HEK293 (cell line): ENCODE results near the gene CMTM4.
A peak's percentile ranks its signal among the peaks of the same experiment; 100 is the strongest.

ENCODE experiments used
- BCL11A ChIP-seq: fragments of 450-650 bp; formaldehyde crosslinking; IDR thresholded peaks from 2 replicates; pipeline ENCODE4 v1.5.1; 2016; ENCODE audit warnings: low read depth, missing biosample characterization, missing genetic modification characterization
- FEZF1 ChIP-seq: fragments of 450-650 bp; formaldehyde crosslinking; IDR thresholded peaks from 2 replicates; pipeline ENCODE4 v1.5.1; 2016; ENCODE audit warnings: missing biosample characterization, missing genetic modification characterization
- PBX3 ChIP-seq: sonication (generic); formaldehyde crosslinking; IDR thresholded peaks from 2 replicates; pipeline ENCODE4 v1.8.1; 2022; ENCODE audit warnings: mild to moderate bottlenecking, moderate library complexity, missing genetic modification reagents
- PRDM2 ChIP-seq: fragments of 450-650 bp; formaldehyde crosslinking; IDR thresholded peaks from 2 replicates; pipeline ENCODE4 v1.5.1; 2016; ENCODE audit warnings: missing biosample characterization, missing genetic modification characterization, borderline replicate concordance
- REPIN1 ChIP-seq: fragments of 450-650 bp; formaldehyde crosslinking; IDR thresholded peaks from 2 replicates; pipeline ENCODE4 v1.5.1; 2017; ENCODE audit warnings: missing biosample characterization, missing genetic modification characterization, low read depth
- REST ChIP-seq: fragments of 450-650 bp; formaldehyde crosslinking; IDR thresholded peaks from 2 replicates; pipeline ENCODE4 v1.5.1; 2016; ENCODE audit warnings: missing biosample characterization, missing genetic modification characterization
- SCRT1 ChIP-seq: fragments of 450-650 bp; formaldehyde crosslinking; IDR thresholded peaks from 2 replicates; pipeline ENCODE4 v1.5.1; 2016; ENCODE audit warnings: missing biosample characterization, missing genetic modification characterization, borderline replicate concordance
- SCRT2 ChIP-seq: fragments of 450-650 bp; formaldehyde crosslinking; IDR thresholded peaks from 2 replicates; pipeline ENCODE4 v1.5.1; 2016; ENCODE audit warnings: missing biosample characterization, missing genetic modification characterization
- YY1 ChIP-seq: fragments of 450-650 bp; formaldehyde crosslinking; IDR thresholded peaks from 2 replicates; pipeline ENCODE4 v1.5.1; 2018; ENCODE audit warnings: missing biosample characterization, missing genetic modification characterization
- ZBTB26 ChIP-seq: fragments of 450-650 bp; formaldehyde crosslinking; optimal IDR thresholded peaks from 2 replicates; pipeline ENCODE3; 2016; ENCODE audit warnings: missing biosample characterization, mild to moderate bottlenecking, missing genetic modification characterization
- ZEB2 ChIP-seq: fragments of 450-650 bp; formaldehyde crosslinking; IDR thresholded peaks from 2 replicates; pipeline ENCODE4 v1.5.1; 2016; ENCODE audit warnings: missing biosample characterization, missing genetic modification characterization
- ZFP3 ChIP-seq: fragments of 450-650 bp; formaldehyde crosslinking; IDR thresholded peaks from 2 replicates; pipeline ENCODE4 v1.5.1; 2016; ENCODE audit warnings: low read depth, missing biosample characterization, missing genetic modification characterization
- ZIC2 ChIP-seq: fragments of 450-650 bp; formaldehyde crosslinking; IDR thresholded peaks from 2 replicates; pipeline ENCODE4 v1.5.1; 2016; ENCODE audit warnings: missing biosample characterization, missing genetic modification characterization
- ZNF114 ChIP-seq: fragments of 450-650 bp; formaldehyde crosslinking; IDR thresholded peaks from 2 replicates; pipeline ENCODE4 v1.5.0; 2017; ENCODE audit warnings: missing biosample characterization, missing genetic modification characterization
- ZNF121 ChIP-seq: fragments of 450-650 bp; formaldehyde crosslinking; IDR thresholded peaks from 2 replicates; pipeline ENCODE4 v1.5.1; 2016; ENCODE audit warnings: missing biosample characterization, missing genetic modification characterization
- ZNF2 ChIP-seq: fragments of 450-650 bp; formaldehyde crosslinking; IDR thresholded peaks from 2 replicates; pipeline ENCODE4 v1.5.1; 2016; ENCODE audit warnings: missing biosample characterization, missing genetic modification characterization
- ZNF335 ChIP-seq: fragments of 450-650 bp; formaldehyde crosslinking; conservative IDR thresholded peaks from 2 replicates; pipeline ENCODE4 v1.5.1; 2016; ENCODE audit warnings: missing biosample characterization, missing genetic modification characterization
- ZNF362 ChIP-seq: fragments of 450-650 bp; formaldehyde crosslinking; IDR thresholded peaks from 2 replicates; pipeline ENCODE4 v1.5.1; 2016; ENCODE audit warnings: missing biosample characterization, missing genetic modification characterization
- ZNF398 ChIP-seq: fragments of 450-650 bp; formaldehyde crosslinking; IDR thresholded peaks from 2 replicates; pipeline ENCODE4 v1.5.1; 2017; ENCODE audit warnings: missing biosample characterization, missing genetic modification characterization
- ZNF426 ChIP-seq: fragments of 450-650 bp; formaldehyde crosslinking; IDR thresholded peaks from 2 replicates; pipeline ENCODE4 v1.5.1; 2017; ENCODE audit warnings: missing biosample characterization, missing genetic modification characterization, mild to moderate bottlenecking, inconsistent platforms, moderate library complexity
- ZNF433 ChIP-seq: fragments of 450-650 bp; formaldehyde crosslinking; IDR thresholded peaks from 2 replicates; pipeline ENCODE4 v1.5.1; 2016; ENCODE audit warnings: missing biosample characterization, missing genetic modification characterization, low read depth
- ZNF544 ChIP-seq: fragments of 450-650 bp; formaldehyde crosslinking; IDR thresholded peaks from 2 replicates; pipeline ENCODE4 v1.5.0; 2017; ENCODE audit warnings: missing biosample characterization, missing genetic modification characterization
- ZNF560 ChIP-seq: fragments of 450-650 bp; formaldehyde crosslinking; IDR thresholded peaks from 2 replicates; pipeline ENCODE4 v1.5.1; 2017; ENCODE audit warnings: missing biosample characterization, missing genetic modification characterization, borderline replicate concordance
- ZNF660 ChIP-seq: fragments of 450-650 bp; IDR thresholded peaks from 2 replicates; pipeline ENCODE4 v1.5.1; 2018; ENCODE audit warnings: missing biosample characterization, mild to moderate bottlenecking, missing genetic modification characterization

CMTM4 gene

GRCh38 chr16:66695935-66696668 lies 441 bp downstream of the CMTM4 start (continued):
- TF ChIP-seq ZNF426 (tag by site-specific recombination) (no peak), ZBTB26 (peak; percentile 62), FEZF1 (tag by site-specific recombination) (no peak), SCRT1 (tag by site-specific recombination) (peak; percentile 83), ZNF114 (tag by site-specific recombination) (no peak), ZNF433 (tag by site-specific recombination) (no peak), SCRT2 (tag by site-specific recombination) (peak; percentile 89), ZNF560 (tag by site-specific recombination) (no peak), ZEB2 (tag by site-specific recombination) (peak; percentile 82), ZNF335 (tag by site-specific recombination) (peak; percentile 70), ZNF544 (tag by site-specific recombination) (no peak), ZNF362 (no peak), PRDM2 (tag by site-specific recombination) (0 out of 2 replicates have a peak, but pooled peaks have one; percentile 36), BCL11A (tag by site-specific recombination) (no peak), ZNF660 (tag by site-specific recombination) (0 out of 2 replicates have a peak, but pooled peaks have one; percentile 14), REPIN1 (tag by site-specific recombination) (no peak), ZNF121 (tag by site-specific recombination) (no peak), PBX3 (0 out of 2 replicates have a peak, but pooled peaks have one; percentile 42), ZIC2 (tag by site-specific recombination) (no peak), ZFP3 (tag by site-specific recombination) (no peak), REST (tag by site-specific recombination) (no peak), YY1 (no peak), ZNF2 (tag by site-specific recombination) (peak; percentile 28; the same call in 1 of the 2 replicates), ZNF398 (0 out of 2 replicates have a peak, but pooled peaks have one; percentile 5)
